HG03460 (cell line): ENCODE measurements around the gene VASH2.
"Not testable (repeated sequence)": the region's sequence is repeated elsewhere in the genome, so short reads cannot be mapped to it uniquely, and the experiment has no call there.

Experiments used
- ATAC-seq: cut with Tn5 transposase; IDR thresholded peaks from one replicate; pipeline ENCODE4 v1.9.1; 2021; ENCODE audit not compliant: unreplicated experiment

VASH2 gene

DNA sequence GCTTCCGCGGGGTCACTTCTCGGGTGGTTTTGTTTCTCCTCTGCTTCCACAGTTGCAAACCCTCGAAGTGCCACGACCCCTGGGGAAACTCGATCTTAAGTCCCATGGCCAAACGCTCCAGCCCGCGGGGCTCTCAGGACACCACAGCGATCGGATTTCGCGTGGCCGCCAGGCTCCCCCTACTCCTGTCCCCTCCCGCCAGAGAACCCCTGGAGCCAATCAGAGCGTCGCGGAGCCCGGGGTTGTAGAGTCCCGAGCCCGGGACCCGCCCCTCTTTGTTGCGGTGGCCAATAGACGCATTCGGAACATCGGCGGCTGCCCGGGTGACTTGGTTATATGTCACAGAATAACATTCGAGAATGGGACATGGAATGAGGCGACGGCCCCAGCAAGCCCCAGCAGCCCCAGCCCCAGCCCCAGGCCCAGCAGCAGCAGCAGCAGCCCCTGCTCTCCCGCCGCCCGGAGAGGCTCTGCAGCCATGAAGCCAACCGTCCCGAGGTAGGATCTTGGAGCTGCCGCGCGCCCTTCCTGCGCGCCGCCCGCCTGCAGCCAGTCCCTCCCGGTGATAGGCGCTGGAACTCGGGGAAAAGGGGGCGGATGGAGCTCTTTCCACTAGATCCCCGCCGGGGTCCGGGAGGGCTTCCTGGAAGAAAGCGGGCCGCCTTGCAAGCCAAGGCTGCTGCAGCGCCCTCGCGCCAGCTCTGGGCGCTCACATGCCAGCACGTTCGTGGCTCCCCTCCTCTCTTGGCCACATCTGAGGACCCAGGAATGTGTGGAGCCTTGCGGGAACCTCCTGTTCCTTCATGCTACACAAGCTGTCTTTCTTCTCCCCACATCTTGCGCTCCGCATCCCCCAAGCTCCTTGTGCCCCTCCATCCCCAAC lies at the start of gene VASH2:
TSS of gene VASH2 (plus strand) at position 299 of the 883 bp plus-strand sequence. CDS start 1,002 bp downstream, outside the sequence.
- ATAC-seq = peak; percentile 97

DNA sequence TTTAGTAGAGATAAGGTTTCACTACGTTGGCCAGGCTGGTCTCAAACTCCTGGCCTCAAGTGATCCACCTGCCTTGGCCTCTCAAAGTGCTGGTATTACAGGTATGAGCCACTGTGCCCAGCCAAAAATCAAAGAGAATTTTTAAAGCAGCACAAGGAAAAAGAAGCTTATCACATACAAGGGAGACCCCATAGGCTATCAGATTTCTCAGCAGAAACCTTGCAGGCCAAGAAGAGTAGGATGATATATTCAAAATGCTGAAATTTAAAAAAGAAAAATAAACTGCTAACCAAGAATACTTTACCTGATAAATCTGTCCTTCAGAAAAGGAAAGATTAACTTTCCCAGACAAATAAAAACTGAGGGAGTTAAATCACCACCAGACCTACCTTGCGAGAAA lies 49.1 kb upstream of the VASH2 start:
- ATAC-seq = no peak

DNA sequence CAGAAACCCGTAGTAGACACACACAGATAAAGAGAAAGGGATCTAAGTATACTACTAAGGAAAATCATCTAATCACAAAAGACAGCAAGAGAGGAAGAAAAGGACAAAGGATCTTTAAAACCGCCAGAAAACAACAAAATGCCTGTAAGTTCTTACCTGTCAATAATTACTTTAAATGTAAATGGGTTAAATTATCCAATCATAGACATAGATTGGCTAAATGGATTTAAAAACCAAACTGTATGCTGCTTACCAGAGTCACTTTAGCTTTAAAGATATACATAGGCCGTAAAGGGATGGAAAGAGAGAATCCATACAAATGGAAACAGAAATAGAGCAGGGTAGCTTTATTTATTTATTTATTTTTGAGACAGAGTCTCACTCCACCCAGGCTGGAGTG lies 48.3 kb upstream of the VASH2 start:
- ATAC-seq = no peak

GRCh38 chr1:212903664-212904063 lies 46.7 kb upstream of the VASH2 start:
- no peak for ATAC-seq

- not testable (repeated sequence) for ATAC-seq
Observed at GRCh38 chr1:212908071-212908470, 42.3 kb upstream of the VASH2 start.

- no peak for ATAC-seq
Observed at GRCh38 chr1:212908971-212909370, 41.4 kb upstream of the VASH2 start.

GRCh38 chr1:212909652-212910063 lies 40.7 kb upstream of the VASH2 start:
- no peak for ATAC-seq

DNA sequence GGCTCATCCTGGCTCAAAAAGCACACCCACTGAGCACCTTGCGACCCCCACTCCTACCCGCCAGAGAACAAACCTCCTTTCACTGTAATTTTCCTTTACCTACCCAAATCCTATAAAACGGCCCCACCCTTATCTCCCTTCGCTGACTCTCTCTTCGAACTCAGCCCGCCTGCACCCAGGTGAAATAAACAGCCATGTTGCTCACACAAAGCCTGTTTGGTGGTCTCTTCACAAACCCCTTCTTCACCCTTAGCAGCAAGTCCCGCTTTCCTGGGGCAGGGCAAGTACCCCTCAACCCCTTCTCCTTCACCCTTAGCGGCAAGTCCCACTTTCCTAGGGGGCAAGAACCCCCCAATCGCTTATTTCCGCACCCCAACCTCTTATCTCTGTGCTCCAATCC lies 40.1 kb upstream of the VASH2 start:
- not testable (repeated sequence) for ATAC-seq

DNA sequence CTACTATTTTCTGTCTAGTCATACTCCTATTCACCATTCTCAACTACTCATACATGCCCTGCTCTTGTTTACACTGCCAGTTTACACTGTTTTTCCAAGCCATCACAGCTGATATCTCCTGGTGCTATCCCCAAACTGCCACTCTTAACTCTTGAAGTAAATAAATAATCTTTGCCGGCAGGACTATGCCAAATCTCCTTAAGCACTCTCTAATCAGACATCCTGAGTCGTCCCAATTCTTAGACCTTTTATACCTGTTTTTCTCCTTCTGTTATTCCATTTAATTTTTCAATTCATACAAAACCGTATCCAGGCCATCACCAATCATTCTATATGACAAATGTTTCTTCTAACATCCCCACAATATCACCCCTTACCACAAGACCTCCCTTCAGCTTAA lies 36.7 kb upstream of the VASH2 start:
- not testable (repeated sequence) for ATAC-seq

DNA sequence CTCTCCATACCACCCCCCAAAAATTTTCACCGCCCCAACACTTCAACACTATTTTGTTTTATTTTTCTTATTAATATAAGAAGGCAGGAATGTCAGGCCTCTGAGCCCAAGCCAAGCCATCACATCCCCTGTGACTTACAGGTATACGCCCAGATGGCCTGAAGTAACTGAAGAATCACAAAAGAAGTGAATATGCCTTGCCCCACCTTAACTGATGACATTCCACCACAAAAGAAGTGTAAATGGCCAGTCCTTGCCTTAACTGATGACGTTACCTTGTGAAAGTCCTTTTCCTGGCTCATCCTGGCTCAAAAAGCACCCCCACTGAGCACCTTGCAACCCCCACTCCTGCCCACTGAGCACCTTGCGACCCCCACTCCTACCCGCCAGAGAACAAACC lies 36.2 kb upstream of the VASH2 start:
- not testable (repeated sequence) for ATAC-seq

DNA sequence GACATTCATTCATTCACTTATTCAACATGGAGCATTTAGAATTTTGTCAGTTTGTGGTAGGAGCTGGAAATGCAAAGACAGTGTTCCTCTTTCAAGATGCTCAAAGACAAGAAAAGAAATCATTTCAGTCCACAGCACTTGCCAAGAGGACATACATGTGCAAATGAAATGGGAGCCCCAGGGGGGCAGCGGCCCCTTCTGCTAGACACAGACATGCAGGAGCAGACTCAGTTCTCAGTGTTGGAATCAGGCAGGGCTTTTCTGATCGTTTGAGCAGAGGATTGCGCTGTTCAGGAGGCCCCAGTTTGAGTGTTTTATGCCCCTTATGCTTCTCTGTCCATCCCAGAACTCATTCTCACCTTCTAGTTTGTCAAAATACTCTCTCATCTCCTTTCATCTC lies 35.6 kb upstream of the VASH2 start:
- no peak for ATAC-seq

- ATAC-seq = no peak
Observed at GRCh38 chr1:212915245-212916091, 34.9 kb upstream of the VASH2 start.

GRCh38 chr1:212916481-212917133 lies 33.7 kb upstream of the VASH2 start:
- ATAC-seq = no peak

- no peak for ATAC-seq
Observed at GRCh38 chr1:212917134-212917485, 33.2 kb upstream of the VASH2 start.

DNA sequence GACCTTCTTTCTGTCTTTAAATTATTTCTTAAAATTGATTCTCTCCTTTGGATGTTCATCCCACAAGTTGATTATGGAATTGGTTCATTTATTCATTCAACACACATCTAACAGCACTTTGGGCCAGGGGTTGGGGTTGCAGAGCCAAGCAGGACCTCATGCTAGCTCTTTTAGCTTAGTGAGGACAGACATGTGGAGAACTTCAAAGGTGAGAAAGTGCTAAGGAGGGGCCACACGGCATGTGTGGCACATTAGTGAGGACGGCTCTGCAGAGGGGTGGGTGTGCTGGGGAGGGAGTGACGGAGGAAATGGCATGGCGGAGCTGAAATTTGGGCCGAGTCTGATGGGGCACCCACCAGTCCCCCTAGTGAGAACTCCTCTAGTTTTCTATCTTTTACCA lies 32.5 kb upstream of the VASH2 start:
- no peak for ATAC-seq

- ATAC-seq = no peak
Observed at GRCh38 chr1:212918824-212919223, 31.5 kb upstream of the VASH2 start.

DNA sequence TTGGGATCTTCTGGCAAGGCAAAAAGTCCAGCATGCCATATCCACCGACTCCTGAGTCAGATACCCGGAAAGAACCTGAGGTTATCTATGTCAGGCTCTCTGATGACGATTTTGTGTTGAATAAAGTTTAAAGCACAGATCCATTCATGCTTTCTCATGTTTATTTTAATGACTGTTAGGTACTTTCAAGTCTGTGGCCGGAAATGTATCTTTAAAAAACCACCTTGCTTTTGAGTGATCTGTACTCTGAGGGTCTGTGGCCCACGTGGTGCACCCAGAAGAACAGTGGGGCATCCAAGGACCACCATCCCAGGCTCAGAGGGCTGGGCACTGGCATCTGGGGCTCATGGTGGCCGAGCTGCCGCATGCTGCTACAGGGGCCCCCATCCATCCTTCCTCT lies 30.1 kb upstream of the VASH2 start:
- ATAC-seq = no peak

DNA sequence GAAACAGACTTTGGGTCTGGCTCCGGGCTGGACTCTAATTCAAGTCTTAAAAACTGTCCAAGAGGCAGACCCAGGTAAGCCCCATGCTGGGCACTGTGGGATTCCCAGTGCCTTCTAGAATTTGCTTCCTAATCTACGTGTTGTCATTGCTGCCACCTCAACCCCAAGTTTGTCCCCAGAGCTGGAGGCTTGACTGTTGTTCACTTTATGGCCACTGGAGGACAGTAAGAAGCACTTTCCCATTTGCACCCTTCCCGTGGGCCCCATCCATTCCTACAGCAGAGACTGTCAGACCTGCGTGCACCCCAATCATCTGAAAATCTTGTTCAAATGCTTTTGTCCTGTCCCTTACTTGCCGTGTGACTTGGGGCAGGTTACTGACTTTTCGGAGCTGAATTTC lies 29.4 kb upstream of the VASH2 start:
- ATAC-seq = no peak

DNA sequence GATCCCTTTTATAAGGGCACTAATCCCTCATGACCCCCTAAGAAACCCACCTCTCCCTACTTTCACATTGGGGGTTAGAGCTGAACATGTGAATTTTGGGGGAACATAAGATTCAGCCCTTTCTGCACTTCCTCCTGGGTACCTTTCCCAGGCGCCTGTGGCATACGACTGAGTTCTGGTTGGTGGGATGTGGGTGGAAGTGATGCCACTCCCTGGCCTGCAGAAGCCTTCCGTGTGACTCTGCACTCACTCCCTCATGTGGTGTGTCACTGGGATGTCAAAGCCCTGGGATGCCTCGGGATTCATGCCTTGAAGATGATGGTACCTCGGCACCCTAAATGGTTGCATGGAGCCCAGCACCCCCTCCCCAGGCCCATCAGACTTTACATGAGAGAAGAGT lies 28.3 kb upstream of the VASH2 start:
- no peak for ATAC-seq

DNA sequence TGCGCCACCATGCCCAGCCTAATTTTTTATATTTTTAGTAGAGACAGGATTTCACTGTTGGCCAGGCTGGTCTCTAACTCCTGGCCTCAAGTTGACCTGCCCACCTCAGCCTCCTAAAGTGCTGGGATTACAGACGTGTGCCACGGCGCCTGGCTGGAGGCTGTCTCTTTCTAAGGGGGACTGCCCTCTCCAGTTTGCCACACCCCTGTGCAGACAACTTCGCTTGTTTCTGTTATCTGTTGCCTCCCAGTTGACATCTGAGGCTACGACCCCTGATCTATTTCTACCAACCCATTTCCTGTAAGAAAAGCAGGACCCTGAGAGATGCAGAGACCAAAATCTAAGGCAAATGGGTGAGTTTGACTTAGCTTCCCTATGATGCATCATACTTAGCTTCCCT lies 24.0 kb upstream of the VASH2 start:
- no peak for ATAC-seq
